Amygdala (tissue), 56 donors: ENCODE measurements around the gene CCR5AS.
A peak's percentile ranks its signal among the peaks of the same experiment; 100 is the strongest.

ENCODE experiments used
- DNase-seq, 56 donors: peaks; one replicate each; lab custom pipeline; 2025; lab: John Stamatoyannopoulos, UW

The CCR5AS gene

GRCh38 chr3:46383211-46383950 is 23.5 kb downstream of the CCR5AS start:
- peak in 1 of 56 donors; percentile 28 for DNase-seq

- DNase-seq, result no peak
Measured at GRCh38 chr3:46381625-46382024, 25.2 kb downstream of the CCR5AS start.

GRCh38 chr3:46380471-46381221 is 26.2 kb downstream of the CCR5AS start:
- no peak for DNase-seq

GRCh38 chr3:46378426-46378942 is 28.4 kb downstream of the CCR5AS start:
- DNase-seq, result peak in 38 of 56 donors; percentile 5 to 74 (median 29)

- DNase-seq, result no peak
Measured at GRCh38 chr3:46375814-46376213, 31.1 kb downstream of the CCR5AS start.

GRCh38 chr3:46375218-46375617 is 31.6 kb downstream of the CCR5AS start:
- no peak for DNase-seq

GRCh38 chr3:46374755-46375154 is 32.1 kb downstream of the CCR5AS start:
- no peak for DNase-seq

GRCh38 chr3:46372492-46373359 is 34.1 kb downstream of the CCR5AS start:
- peak in 2 of 56 donors; percentile 15 to 16 for DNase-seq

- DNase-seq, result no peak
Measured at GRCh38 chr3:46371519-46372340, 35.1 kb downstream of the CCR5AS start.

GRCh38 chr3:46370839-46371518 is 35.9 kb downstream of the CCR5AS start, which contains the start of gene CCR5:
TSS of gene CCR5 (plus strand) at chr3:46370946. CDS start at chr3:46372903, 1,957 bp downstream.
- DNase-seq, result no peak

GRCh38 chr3:46369675-46370132 is 37.2 kb downstream of the CCR5AS start:
- no peak for DNase-seq

- DNase-seq, result no peak
Measured at GRCh38 chr3:46369151-46369550, 37.7 kb downstream of the CCR5AS start.

- DNase-seq, result peak in 31 of 56 donors; percentile 9 to 75 (median 25)
Measured at GRCh38 chr3:46368569-46368968, 38.3 kb downstream of the CCR5AS start.

GRCh38 chr3:46367811-46368210 is 39.1 kb downstream of the CCR5AS start:
- no peak for DNase-seq

GRCh38 chr3:46365737-46366524 is 40.9 kb downstream of the CCR5AS start:
- no peak for DNase-seq

- DNase-seq, result no peak
Measured at GRCh38 chr3:46365041-46365440, 41.8 kb downstream of the CCR5AS start.

- DNase-seq, result peak in 2 of 56 donors; percentile 11 to 24
Measured at GRCh38 chr3:46361408-46362283, 45.2 kb downstream of the CCR5AS start.
